MM.1S (cell line): Measurements from ENCODE around the gene ZFYVE28.

Experiments used
- CTCF ChIP-seq: fragments of 300-600 bp; sonication (generic); IDR thresholded peaks from 2 replicates; pipeline ENCODE4 v1.5.1; 2016; ENCODE audit warnings: antibody characterized with exemption, low read length, mixed read lengths
- EZH2 ChIP-seq: fragments of 300-600 bp; sonication (generic); optimal IDR thresholded peaks from 2 replicates; pipeline ENCODE3; 2017; ENCODE audit warnings: low read depth, mild to moderate bottlenecking, antibody characterized with exemption, low read length, mixed read lengths

- TF ChIP-seq CTCF (no peak), EZH2 (no peak)
Measured at GRCh38 chr4:2267320-2267811, 151.1 kb downstream of the ZFYVE28 start.
